HL-60 (cell line): ENCODE measurements around the gene IFIT3.

Experiments used
- CTCF ChIP-seq: IDR thresholded peaks from one replicate; pipeline ENCODE4 v1.5.1; 2011; ENCODE audit warnings: low read length, control low read depth, inconsistent platforms; ENCODE audit not compliant: insufficient read depth
- GABPA ChIP-seq: IDR thresholded peaks from 2 replicates; pipeline ENCODE4 v1.6.1; 2012; ENCODE audit warnings: low read depth
- POLR2AphosphoS5 ChIP-seq: IDR thresholded peaks from 2 replicates; pipeline ENCODE4 v1.6.1; 2012; ENCODE audit warnings: low read depth
- REST ChIP-seq: IDR thresholded peaks from 2 replicates; pipeline ENCODE4 v1.6.1; 2012; ENCODE audit warnings: low read depth; ENCODE audit not compliant: insufficient replicate concordance

GRCh38 chr10:89304446-89304845, 23.4 kb upstream of the IFIT3 start:
- TF ChIP-seq CTCF (no peak), REST (no peak), GABPA (no peak), POLR2AphosphoS5 (no peak)
